ENCODE measurements around the gene TTC1.

TTC1 gene

GRCh38 chr5:160087199-160087598, 78.3 kb downstream of the TTC1 start:
- Histone ChIP-seq H3K36me3 (ENCODE audit: control insufficient read depth, insufficient read depth, low read length) (peaks cover 6% of the 10 kb centered on the region), H3K9me3 (ENCODE audit: control insufficient read depth, insufficient read depth, low read depth, low read length) (no peaks in the 10 kb centered on the region), H3K9ac (ENCODE audit: low read length) (no peak overlapping the region), H3K4me3 (ENCODE audit: low read depth, low read length) (no peak overlapping the region), H3K27me3 (ENCODE audit: control insufficient read depth, insufficient read depth, low read length) (no peaks in the 10 kb centered on the region), H3K27ac (ENCODE audit: low read depth, low read length) (no peak overlapping the region), H3K4me1 (ENCODE audit: control insufficient read depth, insufficient read depth, low read length) (peaks cover 17% of the 10 kb centered on the region)

GRCh38 chr5:160088805-160089204, 79.9 kb downstream of the TTC1 start:
- H3K9ac ChIP-seq (ENCODE audit: low read length): no peak overlapping the region
- peaks cover 5% of the 10 kb centered on the region; the same call in 1 of the 2 replicates for H3K4me1 ChIP-seq (ENCODE audit: control insufficient read depth, insufficient read depth, low read length)
- H3K27ac ChIP-seq (ENCODE audit: low read depth, low read length): no peak overlapping the region
- no peak overlapping the region for H3K4me3 ChIP-seq (ENCODE audit: low read depth, low read length)
- no peaks in the 10 kb centered on the region for H3K27me3 ChIP-seq (ENCODE audit: control insufficient read depth, insufficient read depth, low read length)
- peaks cover 22% of the 10 kb centered on the region for H3K36me3 ChIP-seq (ENCODE audit: control insufficient read depth, insufficient read depth, low read length)
- H3K9me3 ChIP-seq (ENCODE audit: control insufficient read depth, insufficient read depth, low read depth, low read length): no peaks in the 10 kb centered on the region

- no peak overlapping the region for H3K9ac ChIP-seq (ENCODE audit: low read length)
- no peaks in the 10 kb centered on the region for H3K27me3 ChIP-seq (ENCODE audit: control insufficient read depth, insufficient read depth, low read length)
- peaks cover 29% of the 10 kb centered on the region for H3K36me3 ChIP-seq (ENCODE audit: control insufficient read depth, insufficient read depth, low read length)
- 0 out of 2 replicates have a peak overlapping the region, but pooled peaks have one; percentile 23 for H3K27ac ChIP-seq (ENCODE audit: low read depth, low read length)
- H3K9me3 ChIP-seq (ENCODE audit: control insufficient read depth, insufficient read depth, low read depth, low read length): no peaks in the 10 kb centered on the region
- no peak overlapping the region for H3K4me3 ChIP-seq (ENCODE audit: low read depth, low read length)
- H3K4me1 ChIP-seq (ENCODE audit: control insufficient read depth, insufficient read depth, low read length): peaks cover 5% of the 10 kb centered on the region; the same call in 1 of the 2 replicates
These were observed 80.6 kb downstream of the TTC1 start for GRCh38 chr5:160089531-160089930.

GRCh38 chr5:160090059-160090458, 81.1 kb downstream of the TTC1 start:
- H3K36me3 ChIP-seq (ENCODE audit: control insufficient read depth, insufficient read depth, low read length): peaks cover 31% of the 10 kb centered on the region
- no peak overlapping the region for H3K4me3 ChIP-seq (ENCODE audit: low read depth, low read length)
- no peaks in the 10 kb centered on the region for H3K9me3 ChIP-seq (ENCODE audit: control insufficient read depth, insufficient read depth, low read depth, low read length)
- H3K27ac ChIP-seq (ENCODE audit: low read depth, low read length): no peak overlapping the region
- peaks cover 5% of the 10 kb centered on the region; the same call in 1 of the 2 replicates for H3K4me1 ChIP-seq (ENCODE audit: control insufficient read depth, insufficient read depth, low read length)
- no peaks in the 10 kb centered on the region for H3K27me3 ChIP-seq (ENCODE audit: control insufficient read depth, insufficient read depth, low read length)
- H3K9ac ChIP-seq (ENCODE audit: low read length): no peak overlapping the region

- H3K27me3 ChIP-seq (ENCODE audit: control insufficient read depth, insufficient read depth, low read length): no peaks in the 10 kb centered on the region
- H3K36me3 ChIP-seq (ENCODE audit: control insufficient read depth, insufficient read depth, low read length): peaks cover 45% of the 10 kb centered on the region
- no peaks in the 10 kb centered on the region for H3K9me3 ChIP-seq (ENCODE audit: control insufficient read depth, insufficient read depth, low read depth, low read length)
- H3K9ac ChIP-seq (ENCODE audit: low read length): no peak overlapping the region
- H3K27ac ChIP-seq (ENCODE audit: low read depth, low read length): no peak overlapping the region
- H3K4me1 ChIP-seq (ENCODE audit: control insufficient read depth, insufficient read depth, low read length): no peaks in the 10 kb centered on the region; the same call in 1 of the 2 replicates
- no peak overlapping the region for H3K4me3 ChIP-seq (ENCODE audit: low read depth, low read length)
These were observed 83.6 kb downstream of the TTC1 start for GRCh38 chr5:160092514-160092913.

- Histone ChIP-seq H3K27ac (ENCODE audit: low read depth, low read length) (no peak overlapping the region), H3K9ac (ENCODE audit: low read length) (no peak overlapping the region), H3K9me3 (ENCODE audit: control insufficient read depth, insufficient read depth, low read depth, low read length) (no peaks in the 10 kb centered on the region), H3K36me3 (ENCODE audit: control insufficient read depth, insufficient read depth, low read length) (peaks cover 47% of the 10 kb centered on the region), H3K27me3 (ENCODE audit: control insufficient read depth, insufficient read depth, low read length) (no peaks in the 10 kb centered on the region), H3K4me1 (ENCODE audit: control insufficient read depth, insufficient read depth, low read length) (no peaks in the 10 kb centered on the region), H3K4me3 (ENCODE audit: low read depth, low read length) (no peak overlapping the region)
These were observed 84.2 kb downstream of the TTC1 start for GRCh38 chr5:160092960-160093707.

- no peak overlapping the region for H3K4me3 ChIP-seq (ENCODE audit: low read depth, low read length)
- no peak overlapping the region for H3K27ac ChIP-seq (ENCODE audit: low read depth, low read length)
- no peak overlapping the region for H3K9ac ChIP-seq (ENCODE audit: low read length)
- no peaks in the 10 kb centered on the region for H3K27me3 ChIP-seq (ENCODE audit: control insufficient read depth, insufficient read depth, low read length)
- peaks cover 61% of the 10 kb centered on the region for H3K36me3 ChIP-seq (ENCODE audit: control insufficient read depth, insufficient read depth, low read length)
- no peaks in the 10 kb centered on the region for H3K4me1 ChIP-seq (ENCODE audit: control insufficient read depth, insufficient read depth, low read length)
- no peaks in the 10 kb centered on the region for H3K9me3 ChIP-seq (ENCODE audit: control insufficient read depth, insufficient read depth, low read depth, low read length)
These were observed 87.2 kb downstream of the TTC1 start for GRCh38 chr5:160096178-160096577.

- Histone ChIP-seq H3K4me3 (ENCODE audit: low read depth, low read length) (no peak overlapping the region), H3K4me1 (ENCODE audit: control insufficient read depth, insufficient read depth, low read length) (no peaks in the 10 kb centered on the region), H3K9ac (ENCODE audit: low read length) (no peak overlapping the region), H3K9me3 (ENCODE audit: control insufficient read depth, insufficient read depth, low read depth, low read length) (no peaks in the 10 kb centered on the region), H3K27me3 (ENCODE audit: control insufficient read depth, insufficient read depth, low read length) (no peaks in the 10 kb centered on the region), H3K27ac (ENCODE audit: low read depth, low read length) (no peak overlapping the region), H3K36me3 (ENCODE audit: control insufficient read depth, insufficient read depth, low read length) (peaks cover 52% of the 10 kb centered on the region)
These were observed 89.1 kb downstream of the TTC1 start for GRCh38 chr5:160097991-160098390.

- no peaks in the 10 kb centered on the region for H3K4me1 ChIP-seq (ENCODE audit: control insufficient read depth, insufficient read depth, low read length)
- H3K9ac ChIP-seq (ENCODE audit: low read length): no peak overlapping the region
- no peaks in the 10 kb centered on the region for H3K9me3 ChIP-seq (ENCODE audit: control insufficient read depth, insufficient read depth, low read depth, low read length)
- no peak overlapping the region for H3K27ac ChIP-seq (ENCODE audit: low read depth, low read length)
- H3K36me3 ChIP-seq (ENCODE audit: control insufficient read depth, insufficient read depth, low read length): peaks cover 54% of the 10 kb centered on the region
- H3K27me3 ChIP-seq (ENCODE audit: control insufficient read depth, insufficient read depth, low read length): no peaks in the 10 kb centered on the region
- H3K4me3 ChIP-seq (ENCODE audit: low read depth, low read length): no peak overlapping the region
These were observed 96.9 kb downstream of the TTC1 start for GRCh38 chr5:160105686-160106360.

- Histone ChIP-seq H3K9me3 (ENCODE audit: control insufficient read depth, insufficient read depth, low read depth, low read length) (0 out of 2 replicates have a peak, but pooled peaks cover 2% of the 10 kb centered on the region), H3K27ac (ENCODE audit: low read depth, low read length) (no peak overlapping the region), H3K36me3 (ENCODE audit: control insufficient read depth, insufficient read depth, low read length) (peaks cover 66% of the 10 kb centered on the region), H3K4me3 (ENCODE audit: low read depth, low read length) (no peak overlapping the region), H3K27me3 (ENCODE audit: control insufficient read depth, insufficient read depth, low read length) (no peaks in the 10 kb centered on the region), H3K9ac (ENCODE audit: low read length) (no peak overlapping the region), H3K4me1 (ENCODE audit: control insufficient read depth, insufficient read depth, low read length) (no peaks in the 10 kb centered on the region)
These were observed 99.2 kb downstream of the TTC1 start for GRCh38 chr5:160108124-160108523.
